ENCODE results near the gene KCNK4.

Gene KCNK4

DNA sequence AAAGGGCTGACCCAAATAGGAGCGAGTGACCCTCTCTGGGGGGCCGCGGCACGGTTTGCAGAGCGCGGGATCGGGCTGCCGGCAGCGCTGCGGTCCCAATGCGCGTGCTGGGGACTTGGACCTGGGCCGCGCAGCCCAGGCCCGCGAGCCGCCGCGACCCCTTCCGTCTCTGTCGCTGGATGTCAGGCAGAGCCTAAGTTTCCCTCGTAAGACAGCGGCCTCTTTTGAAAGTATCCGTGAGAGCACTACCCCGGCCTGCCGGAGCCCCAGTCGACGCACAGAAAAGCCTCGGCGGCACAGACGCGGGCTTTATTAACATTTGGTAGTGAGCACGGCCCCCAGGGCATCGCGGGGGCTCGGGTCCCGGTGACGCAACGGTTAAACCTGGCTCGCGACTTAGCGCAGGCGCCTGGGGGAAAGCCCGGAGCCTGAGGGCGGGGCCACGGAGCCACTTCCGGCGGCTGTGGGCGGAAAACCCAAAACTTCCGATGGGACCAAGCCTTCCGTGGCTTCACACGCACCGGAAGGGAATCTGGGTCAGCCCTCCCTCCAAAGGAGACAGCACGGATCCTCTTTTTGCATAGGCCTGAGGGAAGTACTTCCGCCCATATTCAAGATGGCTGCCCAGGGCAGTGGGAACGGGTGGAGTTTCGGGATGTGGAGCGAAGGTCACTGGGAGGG is 21.4 kb upstream of the KCNK4 start:
- peak; percentile 95 to 98 (median 96) for DNase-seq

DNA sequence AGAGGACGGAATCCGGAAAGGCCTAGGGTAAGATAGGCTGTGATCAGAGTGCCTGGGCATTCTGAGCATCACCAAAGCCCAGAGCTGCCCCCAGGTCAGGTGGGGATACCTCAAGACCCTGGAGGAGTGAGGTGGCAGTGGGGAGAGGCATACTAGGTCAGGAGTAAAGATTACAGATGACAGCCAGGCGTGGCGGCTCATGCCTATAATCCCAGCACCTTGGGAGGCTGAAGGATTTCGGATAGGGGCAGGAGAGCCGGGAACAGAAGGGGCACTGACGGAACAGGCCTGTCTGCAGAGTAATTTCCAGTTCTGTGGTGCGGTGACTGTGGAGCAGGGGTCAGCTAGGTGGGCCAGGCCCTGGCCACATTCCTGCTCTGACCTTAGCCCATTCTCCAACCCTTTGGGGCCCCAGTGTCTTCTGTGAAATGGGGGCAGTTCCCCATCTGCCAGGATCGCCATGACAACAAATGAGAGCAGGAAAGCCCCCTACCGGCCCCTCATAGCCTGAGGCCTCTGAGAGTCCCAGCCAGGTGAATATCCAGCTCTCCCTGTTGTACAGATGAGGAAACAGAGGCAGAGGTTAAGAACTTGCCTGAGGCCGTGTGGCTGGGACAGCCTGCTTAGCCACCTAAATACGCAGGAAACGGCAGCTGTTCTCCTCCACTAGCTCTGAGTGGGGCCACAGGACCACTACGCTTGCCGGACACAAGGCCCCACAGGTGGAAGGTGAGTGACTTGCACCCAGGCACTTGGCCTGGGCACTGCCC is 15.9 kb upstream of the KCNK4 start:
- no peak for DNase-seq

DNA sequence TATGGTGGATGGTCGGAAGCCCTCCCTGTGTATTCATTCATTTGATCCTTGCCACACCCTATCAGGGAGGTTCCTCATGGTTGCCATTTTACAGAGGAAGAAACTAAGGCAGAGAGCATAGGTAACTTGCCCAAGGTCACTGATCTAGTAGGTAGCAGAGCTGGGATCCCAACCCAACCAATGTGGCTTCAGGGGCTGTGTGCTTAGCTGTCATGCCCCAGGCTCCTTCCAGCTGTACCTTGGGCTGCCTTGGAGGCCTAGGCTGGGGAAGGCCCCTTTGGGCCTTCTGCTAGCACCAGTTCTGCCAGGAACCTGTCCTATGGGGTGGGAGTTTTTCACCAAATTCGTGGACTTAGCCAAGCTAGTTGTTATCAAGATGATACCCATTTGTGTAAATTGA is 15.3 kb upstream of the KCNK4 start:
- DNase-seq: no peak

DNA sequence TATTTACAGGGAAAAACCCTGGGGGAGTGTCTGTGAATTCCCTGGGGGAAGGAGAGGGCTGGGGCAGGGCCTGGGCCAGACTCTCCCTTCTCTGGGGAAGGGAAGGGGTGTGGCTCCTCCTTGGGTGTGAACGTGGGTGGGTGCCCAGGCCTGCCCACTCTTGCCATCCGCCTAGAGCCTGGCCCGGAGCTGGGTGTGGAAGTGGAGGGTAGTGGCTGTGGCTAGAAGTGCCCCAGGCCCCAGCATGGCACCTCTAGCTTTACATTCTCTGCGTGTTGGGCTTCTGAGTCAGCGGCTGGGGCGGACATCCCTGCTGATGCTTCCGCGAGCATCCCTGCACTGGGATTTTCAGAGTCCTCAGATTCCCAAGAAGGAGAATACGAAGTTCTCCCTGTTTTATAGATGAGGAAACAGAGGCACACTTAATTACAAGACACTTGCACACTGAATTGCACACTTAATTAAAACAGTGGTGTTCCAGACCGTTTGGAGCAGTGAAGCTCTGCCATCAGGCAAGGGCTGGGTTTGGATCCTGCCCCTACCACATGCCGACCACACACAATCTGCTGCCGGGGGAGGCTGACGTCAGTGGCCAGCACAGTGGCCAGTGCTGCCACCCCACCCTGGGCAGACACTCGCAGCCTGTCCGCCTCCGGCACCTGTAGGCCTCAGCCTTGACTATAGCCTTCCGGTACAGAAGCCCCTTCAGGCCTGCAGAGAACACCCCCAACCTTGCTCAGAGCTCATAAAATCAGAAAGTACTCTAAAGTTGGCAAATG is 14.3 kb upstream of the KCNK4 start:
- DNase-seq: no peak

DNA sequence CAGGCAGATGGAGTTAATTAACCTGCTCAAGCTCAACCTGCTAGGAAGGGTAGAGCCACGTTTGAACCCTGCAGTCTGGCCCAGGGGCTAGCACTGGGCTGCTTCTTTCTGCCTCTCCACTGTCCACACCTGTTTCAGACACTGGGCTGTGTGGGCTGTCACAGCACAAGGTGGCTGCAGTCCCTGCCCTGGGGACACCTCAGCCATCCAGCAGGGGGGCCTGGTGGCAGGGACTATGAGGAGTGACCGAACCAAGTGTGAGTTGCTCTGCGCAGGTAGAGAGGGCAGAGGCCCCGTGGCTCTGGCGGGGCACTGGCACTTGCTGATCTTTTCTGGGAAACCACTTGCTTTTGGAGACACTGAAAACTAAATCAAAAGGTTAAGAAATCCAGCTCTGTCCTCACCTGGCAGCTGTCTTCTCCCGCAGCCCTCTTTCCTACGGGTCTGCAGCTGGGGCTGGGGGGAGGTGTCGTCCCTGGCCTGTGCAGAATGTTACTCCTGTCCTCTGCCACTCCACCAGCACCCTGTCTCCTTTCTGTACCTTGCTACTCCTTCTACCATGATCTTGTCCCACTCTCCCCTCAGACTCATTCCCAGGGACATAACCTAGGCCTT is 12.4 kb upstream of the KCNK4 start:
- no peak for DNase-seq

DNA sequence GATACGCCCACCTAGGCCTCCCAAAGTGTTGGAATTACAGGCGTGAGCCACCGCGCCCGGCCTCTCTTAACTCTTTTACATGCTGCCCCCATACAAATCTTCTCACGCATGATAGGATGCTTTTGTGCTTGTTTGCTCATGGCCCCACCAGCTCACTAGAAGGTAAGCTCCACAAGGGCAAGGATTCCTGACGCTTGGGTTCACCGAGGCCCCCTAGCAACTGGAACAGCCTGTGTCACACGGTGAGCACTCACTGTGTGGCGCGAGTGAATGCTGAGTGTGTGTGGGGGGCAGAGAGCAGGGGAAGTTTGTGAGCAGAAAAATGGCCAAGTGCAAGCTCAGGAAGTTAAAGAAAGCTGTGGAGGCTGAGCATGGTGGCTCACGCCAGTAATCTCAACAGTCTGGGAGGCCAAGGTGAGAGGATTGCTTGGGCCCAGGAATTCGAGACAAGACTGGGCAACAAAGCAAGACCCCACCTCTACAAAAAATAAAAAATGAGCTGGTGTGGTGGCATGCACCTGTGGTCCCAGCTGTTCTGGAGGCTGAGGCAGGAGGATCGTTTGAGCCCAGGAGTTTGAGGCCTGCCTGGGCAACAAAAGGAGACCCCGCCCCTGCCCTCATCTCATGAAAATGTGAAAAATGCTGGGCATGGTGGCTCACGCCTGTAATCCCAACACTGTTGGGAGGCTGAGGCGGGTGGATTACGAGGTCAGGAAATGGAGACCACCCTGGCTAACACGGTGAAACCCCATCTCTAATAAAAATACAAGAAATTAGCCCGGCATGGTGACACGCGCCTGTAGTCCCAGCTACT is 8.9 kb upstream of the KCNK4 start:
- DNase-seq: no peak

DNA sequence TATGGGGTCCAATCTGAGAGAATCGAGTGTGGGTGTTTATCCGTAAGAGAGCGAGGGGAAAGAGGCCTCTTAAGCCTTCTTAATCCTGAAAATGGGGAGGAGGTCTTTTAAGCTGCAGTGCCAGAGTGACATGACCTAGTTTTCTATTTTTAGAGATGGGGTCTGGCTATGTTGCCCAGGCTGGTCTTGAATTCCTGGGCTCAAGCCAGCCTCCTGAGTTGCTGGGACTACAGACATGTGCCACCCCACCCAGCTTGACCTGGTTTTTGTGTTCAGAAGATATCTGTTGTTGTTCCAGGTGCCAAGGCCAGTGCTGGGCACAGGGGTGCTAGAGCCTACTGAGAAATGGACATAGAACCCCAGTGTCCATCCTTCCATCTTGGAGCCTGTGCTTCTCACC is 8.0 kb upstream of the KCNK4 start:
- DNase-seq: no peak

DNA sequence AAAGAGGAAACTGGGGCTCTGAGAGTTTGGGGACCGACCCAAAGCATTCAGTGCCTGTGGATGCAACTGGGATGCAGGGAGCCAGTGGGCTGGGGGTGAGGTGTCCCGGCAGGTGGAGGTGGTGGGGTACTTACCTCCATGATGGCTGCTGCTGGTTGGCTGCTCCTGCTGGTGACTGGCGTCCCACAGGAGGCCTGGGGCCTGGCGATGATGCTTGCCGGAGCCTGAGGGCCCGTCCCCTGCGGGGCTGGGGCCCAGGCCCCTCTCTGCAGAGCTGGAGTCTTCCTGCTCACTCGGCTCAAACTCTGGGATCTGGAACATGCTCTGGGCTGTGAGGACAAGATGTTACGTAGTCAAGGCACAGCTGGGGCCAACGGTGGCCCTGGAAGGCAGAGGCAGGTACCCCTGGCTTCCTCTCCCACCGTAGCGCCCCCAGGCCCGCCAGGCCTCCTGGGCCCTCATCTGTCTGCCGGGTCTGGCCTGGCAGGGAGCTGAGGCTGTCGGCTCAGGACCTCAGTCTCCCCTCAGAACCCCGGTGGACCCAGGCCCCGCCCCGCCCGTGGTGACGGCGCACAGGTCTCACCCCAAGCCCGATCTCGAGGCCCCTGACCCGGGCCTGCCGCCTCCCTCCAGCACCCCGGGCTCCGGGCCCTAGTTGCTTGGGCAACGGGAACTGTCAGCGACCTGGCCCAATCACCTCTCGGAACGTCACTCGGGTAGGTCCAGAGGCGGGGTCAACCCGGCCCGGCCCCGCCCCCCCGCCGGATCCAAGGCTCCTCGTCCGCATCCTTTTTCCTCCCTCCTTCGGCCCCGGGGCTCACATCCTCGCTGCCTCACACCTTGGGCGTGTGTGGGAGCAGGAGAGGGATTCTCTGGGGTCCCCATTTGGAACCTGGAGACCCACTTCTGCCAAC is 6.8 kb upstream of the KCNK4 start, which contains the start of gene BAD:
Gene BAD, minus strand, starts transcription at position 618 of the 914 bp plus-strand sequence. Its CDS starts 297 bp downstream, at position 321.
- peak; percentile 80 to 92 (median 90) for DNase-seq

DNA sequence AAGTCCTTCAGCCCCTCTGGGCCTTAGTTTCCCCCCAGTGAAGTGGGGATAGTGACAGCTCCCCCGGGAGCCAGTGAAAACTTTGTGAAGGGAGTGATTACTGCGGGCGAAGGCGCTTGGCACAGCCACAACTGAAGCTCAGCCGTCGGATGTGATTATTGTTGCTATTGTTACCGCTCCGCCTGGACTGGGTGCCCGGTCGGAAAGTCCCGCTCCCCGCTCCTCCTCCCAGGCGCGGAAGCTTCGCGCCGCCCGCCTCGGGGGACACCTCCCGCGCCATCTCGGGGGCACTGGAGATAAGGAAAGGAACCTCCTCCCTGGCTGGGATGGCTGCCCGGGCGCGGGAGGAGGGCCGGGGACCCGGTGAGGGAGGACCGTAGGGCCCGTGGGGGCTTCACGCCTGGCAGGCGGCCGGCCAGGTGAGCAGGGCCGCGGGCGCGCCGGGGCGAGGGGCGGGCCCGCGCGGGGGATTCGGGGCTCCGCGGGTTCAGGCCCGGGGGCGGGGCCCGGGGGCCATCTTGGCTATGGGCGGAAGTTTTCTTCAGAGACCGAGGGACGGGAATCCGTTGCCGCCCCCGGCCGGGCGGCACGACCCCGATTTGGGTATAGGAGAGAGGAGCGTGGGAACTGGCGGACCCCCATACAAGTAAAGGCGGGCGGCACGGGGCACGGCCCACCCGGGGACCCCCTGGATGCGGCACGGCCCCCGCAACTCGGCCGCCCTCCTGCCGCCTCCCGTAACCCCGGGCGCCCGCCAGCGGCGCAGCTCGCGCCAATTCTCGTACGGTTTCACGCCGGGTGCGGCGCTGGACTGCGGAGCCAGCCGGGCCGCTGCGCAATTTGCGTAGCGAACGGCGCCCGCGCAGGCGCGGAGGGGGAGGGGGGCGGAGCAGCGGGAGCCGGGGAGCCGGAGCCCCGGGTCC is 5.9 kb upstream of the KCNK4 start, which contains the start of gene GPR137:
Gene GPR137, plus strand, starts transcription at position 887 of the 923 bp plus-strand sequence. CDS start 677 bp downstream, outside the sequence.
- DNase-seq: peak; percentile 83 to 99 (median 92)

DNA sequence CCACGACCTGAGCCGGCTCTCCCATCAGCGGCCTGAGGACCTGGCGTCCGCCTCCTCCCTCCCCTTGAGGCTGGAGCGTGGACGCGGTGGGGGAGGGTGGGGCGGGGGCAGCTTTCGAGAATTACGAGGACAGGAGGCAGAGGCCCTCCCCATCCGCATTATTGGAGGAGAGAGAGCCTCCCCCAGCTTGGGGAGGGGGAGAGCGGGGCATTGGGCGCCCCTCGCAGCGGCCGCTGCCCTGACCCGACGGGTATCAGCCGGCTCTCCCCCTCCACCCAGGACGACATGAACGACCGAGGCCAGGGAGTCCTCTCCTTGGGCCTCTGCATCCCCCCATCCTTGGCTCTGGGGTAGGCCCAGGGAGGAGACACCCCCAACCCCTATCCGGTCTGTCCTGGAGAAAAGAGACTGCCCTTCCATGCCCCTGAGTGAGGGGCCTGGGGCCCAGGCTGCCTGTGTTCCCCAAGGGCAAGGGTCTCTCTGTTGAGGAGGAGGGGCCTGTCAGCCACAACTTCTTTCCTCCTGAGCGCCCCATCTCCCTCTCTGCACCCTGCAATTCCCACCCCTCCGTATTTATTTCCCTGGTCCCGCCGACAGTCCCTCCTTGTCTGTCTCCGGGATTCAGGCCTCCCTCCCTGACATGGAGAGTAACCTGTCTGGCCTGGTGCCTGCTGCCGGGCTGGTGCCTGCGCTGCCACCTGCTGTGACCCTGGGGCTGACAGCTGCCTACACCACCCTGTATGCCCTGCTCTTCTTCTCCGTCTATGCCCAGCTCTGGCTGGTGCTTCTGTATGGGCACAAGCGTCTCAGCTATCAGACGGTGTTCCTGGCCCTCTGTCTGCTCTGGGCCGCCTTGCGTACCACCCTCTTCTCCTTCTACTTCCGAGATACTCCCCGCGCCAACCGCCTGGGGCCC is 5.0 kb upstream of the KCNK4 start:
- DNase-seq: no peak

DNA sequence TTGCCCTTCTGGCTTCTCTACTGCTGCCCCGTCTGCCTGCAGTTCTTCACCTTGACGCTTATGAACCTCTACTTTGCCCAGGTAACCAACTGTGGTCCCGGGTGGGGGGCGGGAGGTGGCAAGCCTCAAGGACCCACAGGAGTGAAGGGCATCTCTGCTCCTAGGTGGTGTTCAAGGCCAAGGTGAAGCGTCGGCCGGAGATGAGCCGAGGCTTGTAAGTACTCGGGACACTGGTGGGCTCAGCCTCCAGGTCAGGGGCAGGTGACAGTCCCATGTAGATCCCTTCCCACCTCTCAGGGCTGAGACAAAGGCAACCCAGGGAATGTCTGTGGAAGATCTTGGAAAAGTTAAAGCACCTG is 4.3 kb upstream of the KCNK4 start:
- no peak for DNase-seq

DNA sequence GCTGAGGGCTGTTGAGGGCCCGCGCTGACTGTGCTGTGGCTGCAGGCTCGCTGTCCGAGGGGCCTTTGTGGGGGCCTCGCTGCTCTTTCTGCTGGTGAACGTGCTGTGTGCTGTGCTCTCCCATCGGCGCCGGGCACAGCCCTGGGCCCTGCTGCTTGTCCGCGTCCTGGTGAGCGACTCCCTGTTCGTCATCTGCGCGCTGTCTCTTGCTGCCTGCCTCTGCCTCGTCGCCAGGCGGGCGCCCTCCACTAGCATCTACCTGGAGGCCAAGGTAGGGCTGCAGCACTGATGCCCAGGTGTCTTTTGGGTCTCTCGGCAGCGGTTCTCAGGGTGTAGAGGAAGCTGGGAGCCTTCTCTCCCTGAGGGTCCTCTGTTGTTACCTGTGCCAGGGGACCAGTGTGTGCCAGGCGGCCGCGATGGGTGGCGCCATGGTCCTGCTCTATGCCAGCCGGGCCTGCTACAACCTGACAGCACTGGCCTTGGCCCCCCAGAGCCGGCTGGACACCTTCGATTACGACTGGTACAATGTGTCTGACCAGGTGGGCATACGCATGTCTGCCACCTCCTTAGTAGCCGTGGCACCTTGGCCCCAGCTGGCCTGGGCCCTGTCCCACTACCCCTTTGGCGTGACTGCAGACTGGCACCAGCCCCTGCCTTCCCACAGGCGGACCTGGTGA is 3.3 kb upstream of the KCNK4 start:
- DNase-seq: no peak

DNA sequence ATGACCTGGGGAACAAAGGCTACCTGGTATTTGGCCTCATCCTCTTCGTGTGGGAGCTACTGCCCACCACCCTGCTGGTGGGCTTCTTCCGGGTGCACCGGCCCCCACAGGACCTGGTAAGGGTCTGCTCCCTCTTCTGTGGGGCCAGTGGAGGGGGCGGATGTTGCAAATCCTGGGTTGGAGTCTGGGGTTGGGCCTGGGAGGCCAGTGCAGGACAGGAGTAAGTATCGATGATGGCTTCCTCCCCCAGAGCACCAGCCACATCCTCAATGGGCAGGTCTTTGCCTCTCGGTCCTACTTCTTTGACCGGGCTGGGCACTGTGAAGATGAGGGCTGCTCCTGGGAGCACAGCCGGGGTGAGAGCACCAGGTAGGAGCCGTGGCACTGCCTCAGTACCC is 2.8 kb upstream of the KCNK4 start:
- DNase-seq: no peak

DNA sequence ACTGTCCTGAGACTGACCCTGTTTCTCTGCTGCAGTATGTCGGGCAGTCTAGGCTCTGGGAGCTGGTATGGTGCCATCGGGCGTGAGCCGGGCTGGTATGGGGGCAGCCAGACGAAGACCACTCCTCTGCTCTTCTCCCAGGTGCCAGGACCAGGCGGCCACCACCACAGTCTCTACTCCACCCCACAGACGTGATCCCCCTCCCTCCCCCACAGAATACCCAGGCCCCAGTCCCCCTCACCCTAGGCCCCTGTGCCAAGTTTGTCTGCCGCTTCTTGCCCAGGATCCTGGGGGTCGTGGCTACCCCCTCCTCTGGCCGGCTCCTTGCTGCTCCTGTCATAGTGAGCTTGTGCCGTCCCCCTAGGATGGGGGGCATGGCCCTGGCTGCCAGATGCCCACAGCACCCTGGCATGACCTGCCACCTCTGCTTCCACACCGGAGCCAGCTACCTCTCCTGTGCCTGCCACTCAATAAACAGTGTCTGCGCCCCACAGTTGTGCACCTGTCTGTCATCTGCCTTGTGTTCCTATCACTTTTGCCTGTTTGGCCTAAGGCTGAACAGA is 2.0 kb upstream of the KCNK4 start:
- no peak for DNase-seq

DNA sequence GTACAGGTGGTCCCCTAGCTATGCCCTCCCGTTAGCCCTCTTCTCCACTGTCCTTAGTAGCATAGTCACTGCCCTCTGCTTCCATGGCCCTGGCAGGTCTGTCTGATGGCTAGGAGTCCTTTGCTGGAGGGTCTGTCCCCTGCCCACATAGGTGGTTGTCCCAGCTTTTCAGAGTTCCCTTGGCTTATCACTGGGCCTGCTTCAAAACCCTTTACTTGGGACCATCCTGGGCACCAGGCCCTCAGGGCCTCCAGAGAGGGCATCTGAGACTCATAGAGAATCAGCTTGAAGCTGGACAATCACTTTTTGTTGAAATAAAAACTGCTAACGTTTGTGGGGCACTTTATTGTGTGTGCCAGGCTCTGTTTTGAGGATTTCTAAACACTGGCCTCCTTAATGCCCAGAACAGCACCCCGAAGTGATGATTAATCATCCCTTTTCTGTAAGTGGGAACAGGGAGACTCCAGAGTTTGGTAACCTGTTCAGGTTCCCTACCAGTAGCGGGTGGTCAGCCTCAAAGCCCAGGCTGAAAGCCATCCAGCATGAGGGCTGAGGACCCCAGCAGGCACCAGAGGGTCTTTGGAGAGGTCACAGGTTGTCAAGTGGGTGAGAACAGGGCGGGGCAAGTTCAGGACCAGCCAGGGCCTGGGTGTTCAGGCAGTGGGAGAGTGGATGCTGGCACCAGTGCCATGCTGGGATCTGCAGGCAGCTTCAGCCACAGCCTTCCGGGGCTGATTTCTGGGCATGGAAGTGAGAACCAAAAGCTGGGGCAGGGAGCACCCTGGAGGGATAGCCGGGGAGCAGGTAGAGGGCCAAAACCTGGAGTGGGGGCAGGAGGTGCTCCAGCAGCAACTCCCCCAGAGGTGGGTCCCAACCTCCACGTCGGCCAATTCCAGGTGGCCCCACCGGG is 495 bp upstream of the KCNK4 start:
- no peak for DNase-seq

DNA sequence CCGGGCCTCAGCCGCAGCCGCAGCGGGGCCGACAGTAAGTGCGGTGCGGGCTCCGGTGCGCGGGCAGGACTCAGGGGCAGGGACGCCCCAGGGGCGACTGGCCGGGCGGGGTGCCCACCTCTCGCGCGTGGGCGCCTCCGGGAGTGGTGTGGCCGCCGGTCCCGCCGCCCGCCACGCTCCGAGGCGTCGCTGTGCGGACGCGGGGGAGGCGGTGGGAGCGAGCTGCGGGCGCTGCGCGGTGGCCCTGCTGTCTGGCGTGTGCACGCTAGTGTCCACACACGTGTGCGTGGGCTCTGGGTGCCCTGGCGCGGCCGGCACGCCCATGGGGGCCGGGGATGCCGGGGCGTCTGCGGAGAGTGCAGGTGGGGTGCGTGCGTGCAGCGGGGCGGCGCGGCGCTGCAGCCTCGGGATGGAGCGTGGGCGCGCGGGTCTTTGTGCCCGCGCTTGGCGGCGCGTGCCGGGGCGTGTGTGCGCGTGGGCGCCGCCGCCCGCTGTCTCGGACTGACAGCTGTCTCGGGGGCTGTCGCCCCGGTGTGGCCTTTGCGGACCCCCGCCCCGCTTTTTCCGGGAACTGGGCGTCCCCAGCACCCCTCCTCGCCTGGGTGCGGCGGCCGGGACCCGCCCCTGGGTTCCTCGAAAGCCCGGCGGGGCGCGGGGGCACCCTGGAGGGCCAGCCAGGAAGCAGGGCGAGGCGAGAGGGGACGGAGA is 804 bp downstream of the KCNK4 start:
- DNase-seq: peak in 1 of 6 experiments; percentile 19
